Stimulated activated CD8-positive, alpha-beta memory T cell treated with anti-CD3 and anti-CD28 coated beads, Interleukin-15, amount 100 ng/mL, for 1 hour (primary cell): ENCODE results near the gene FN1.

Experiments
- DNase-seq: peaks from one replicate; pipeline ENCODE4 v3.0.0-alpha.2; 2020; ENCODE audit warnings: low read depth

The FN1 gene

DNA sequence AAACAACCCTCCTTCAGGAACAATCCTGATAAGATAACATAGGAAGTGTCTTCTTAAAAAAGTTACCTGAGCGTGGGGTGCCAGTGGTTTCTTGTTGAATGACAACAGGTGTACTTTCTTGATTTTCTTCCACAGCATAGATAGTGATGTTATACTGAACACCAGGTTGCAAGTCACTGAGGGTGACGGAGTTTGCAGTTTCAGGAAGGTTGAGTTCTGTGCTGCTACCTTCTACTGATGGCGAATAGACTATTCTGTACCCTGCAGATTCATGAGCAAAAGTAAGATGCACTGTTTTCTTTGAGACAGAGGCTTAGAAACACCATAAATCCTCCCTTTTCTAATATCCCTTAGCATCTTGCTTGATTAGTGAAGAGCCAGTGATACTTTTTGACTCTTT, 28.8 kb downstream of the FN1 start:
- DNase-seq: no peak

DNA sequence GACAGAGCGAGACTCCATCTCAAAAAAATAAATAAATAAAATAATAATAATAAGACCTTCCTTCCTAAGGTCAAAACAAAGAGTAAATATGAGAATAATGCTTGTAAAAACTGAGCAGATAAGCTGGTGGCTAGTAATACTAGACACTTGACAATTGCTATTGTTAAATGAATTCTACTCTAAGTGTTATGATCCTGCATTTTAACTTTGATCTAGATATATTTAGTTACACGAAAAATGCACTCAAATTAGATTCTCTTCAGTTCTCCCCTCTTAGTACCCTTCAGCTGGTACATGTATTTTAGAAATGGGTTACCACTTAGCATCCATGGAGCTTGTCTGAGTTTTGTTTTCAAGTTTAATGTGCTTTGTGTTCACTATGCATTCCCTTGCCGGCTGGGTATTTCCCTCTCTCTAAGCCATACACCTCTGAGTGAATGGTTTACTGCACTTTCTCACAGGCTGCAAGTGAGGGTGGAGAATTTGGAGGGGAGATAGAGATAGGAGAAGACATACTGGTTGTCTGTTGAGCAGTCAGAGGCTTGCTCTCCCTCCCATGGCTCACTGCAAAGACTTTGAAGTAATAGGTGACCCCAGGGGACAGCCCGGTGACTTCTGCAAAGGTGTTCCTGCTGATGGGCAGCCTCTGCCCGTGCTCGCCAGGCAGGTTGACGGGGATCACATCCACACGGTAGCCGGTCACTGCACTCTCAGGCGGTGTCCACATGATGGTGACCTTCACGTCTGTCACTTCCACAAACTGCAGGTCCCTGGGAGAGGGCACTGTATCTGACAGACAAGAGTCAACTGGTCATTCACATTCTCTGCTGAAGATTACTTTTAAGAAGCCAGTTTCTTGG, 29.9 kb downstream of the FN1 start:
- no peak for DNase-seq

GRCh38 chr2:215404348-215405012, 31.4 kb downstream of the FN1 start:
- no peak for DNase-seq

DNA sequence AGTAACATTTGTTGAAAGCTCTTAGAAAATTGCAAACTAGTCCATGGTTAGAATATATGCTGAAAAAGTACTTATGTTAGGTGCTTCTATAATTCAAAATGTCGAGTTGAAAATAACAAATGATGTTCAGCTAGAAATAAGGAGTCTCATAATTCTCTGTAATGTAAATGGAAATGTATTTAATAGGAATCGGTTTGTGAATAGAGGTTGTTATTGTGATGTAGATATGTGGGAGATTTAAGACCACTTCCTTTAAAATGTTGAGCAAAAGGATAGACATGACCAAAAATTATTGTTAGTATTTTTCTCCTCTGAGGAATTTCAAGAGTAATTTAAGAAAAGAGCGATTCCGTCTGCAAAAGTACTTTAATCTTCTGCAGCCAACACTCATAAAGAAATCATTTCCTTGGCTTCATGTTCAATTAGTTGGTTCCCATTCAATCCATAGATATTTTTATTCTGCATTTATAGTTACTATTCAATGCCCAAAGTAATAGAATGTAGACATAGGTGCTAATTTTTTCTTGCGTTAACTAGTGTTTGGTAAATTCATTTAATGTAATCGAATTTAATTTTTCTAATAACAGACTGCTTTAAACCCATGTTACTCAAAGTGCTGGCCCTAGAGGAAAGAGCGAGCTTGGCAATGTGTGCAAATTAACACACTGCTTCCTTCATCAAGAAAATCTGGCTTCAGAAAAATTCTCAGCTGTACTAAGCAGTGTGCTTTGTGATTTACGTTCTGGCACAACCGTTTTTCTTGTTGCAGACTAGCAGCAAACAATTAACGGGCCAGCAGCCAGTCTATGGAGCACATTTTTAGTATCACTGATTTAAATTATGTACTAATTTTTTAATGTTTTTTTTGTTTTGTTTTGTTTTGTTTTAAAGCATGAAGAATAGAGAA, 32.2 kb downstream of the FN1 start:
- no peak for DNase-seq

DNA sequence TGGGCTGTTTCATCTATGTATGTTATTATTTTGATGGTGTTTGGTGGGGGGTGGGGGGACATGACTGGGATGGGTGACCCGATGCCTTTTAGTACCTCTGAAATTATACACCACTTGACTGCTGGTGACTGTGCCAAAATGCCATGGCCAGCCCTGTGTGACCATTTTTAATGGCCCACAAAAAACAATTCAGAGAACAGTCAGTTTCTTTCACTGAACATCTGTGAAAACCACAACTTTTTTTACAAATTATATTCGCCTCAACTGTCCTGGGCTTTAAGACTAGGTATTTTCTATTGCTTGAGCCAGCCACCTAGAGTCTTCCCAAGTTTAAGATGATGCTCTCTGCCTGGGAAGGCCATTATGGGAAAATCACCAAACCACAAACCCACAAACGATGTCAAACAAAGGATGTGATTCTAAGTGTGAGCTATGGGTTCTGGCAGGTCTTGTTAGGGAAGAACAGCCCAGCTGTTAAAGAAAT, 33.9 kb downstream of the FN1 start:
- no peak for DNase-seq

GRCh38 chr2:215399067-215399716, 36.7 kb downstream of the FN1 start:
- DNase-seq: no peak

- DNase-seq: no peak
These were observed 38.1 kb downstream of the FN1 start for GRCh38 chr2:215397632-215398341.

- DNase-seq: no peak
These were observed 39.1 kb downstream of the FN1 start for GRCh38 chr2:215396595-215397313.

- no peak for DNase-seq
These were observed 40.0 kb downstream of the FN1 start for GRCh38 chr2:215395687-215396460.

GRCh38 chr2:215394102-215394805, 41.6 kb downstream of the FN1 start:
- DNase-seq: no peak

DNA sequence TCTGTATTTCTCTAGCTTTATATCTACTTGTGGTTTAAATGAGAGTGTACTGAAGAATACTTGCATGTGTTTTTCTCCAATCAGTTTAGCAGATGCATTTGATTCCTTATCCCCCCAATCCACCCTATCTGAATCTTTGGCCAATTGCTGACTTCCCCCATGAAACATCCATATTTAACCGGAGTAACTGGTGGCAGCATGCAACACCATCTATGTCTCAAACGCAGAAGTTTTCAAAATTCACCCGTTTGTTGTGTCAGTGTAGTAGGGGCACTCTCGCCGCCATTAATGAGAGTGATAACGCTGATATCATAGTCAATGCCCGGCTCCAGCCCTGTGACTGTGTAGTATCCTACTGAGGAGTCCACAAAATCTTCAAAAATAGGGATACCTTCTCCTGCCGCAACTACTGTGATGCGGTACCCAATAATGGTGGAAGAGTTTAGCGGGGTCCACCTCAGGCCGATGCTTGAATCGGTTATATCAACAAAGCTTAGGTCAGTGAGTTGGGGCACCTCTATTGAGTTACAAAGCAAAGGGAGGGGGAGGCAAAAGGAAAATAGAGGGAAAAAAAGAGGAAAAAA, 43.1 kb downstream of the FN1 start:
- DNase-seq: no peak

DNA sequence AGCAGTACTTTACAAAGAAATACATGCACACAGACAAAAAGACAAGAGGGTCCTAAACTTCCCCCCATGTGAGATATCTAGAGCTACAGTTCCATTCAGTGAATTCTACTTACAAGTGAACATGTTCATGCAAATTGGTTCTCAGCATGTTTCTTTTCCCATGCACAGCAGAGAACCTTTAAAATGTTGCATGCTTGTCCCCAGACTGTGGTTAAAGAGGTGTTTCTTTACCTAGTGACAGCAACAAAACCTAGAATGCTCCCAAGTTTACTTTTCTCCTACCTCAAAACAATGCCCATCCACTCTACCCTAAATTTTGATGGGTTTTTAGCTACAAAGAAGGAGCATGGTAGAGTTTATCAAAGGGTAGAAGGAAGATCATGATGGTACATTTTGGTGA, 43.7 kb downstream of the FN1 start:
- DNase-seq: no peak

GRCh38 chr2:215391531-215391930, 44.3 kb downstream of the FN1 start:
- DNase-seq: no peak

DNA sequence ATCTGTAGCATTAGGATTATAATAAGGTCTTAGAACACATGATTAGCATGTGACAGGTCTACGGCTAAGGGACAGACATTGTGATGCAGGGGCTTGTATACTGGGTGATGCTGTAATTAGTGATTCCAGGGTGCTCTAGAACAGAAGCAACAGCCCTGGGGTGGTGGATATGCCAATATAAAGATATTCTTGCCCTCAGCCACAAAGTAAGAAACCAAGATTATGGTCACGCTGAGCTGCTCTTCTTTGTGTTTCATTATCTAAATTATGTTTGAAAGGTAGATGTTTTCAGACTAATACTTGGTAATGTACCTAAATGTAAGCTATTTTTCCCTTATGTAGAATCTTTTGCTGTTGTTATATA, 45.3 kb downstream of the FN1 start:
- DNase-seq: no peak

DNA sequence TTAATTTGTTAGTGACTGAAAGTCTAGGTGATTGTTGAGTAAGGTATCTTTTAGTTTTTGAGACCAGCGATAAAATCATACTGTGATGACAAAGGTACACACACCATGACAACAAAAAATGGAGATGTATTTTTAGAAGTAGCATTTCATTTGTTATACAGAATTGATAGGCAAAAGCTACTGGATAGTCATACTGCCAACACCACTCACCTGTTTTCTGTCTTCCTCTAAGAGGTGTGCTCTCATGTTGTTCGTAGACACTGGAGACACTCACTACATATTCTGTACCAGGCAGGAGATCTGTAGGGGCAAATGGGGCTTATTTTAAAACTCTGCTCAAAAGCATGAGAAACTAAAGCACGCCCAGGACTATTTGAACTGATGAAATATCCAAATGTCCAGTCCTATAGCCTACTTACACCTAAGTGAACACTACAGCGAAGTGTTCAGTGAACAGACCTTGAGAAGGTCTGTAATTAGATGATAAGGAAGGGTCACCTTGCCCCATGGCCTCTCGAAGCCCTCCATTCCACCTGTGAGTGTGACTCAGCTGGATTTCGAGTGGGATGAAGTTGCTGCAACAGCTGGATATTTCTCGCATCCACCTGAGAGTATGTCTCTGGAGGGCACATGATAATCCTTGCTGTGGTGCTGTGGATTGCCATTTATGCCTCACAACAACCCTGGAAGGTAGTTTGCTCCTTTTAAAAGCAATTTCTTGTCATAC, 47.7 kb downstream of the FN1 start:
- DNase-seq: no peak

GRCh38 chr2:215386566-215386965, 49.3 kb downstream of the FN1 start:
- DNase-seq: no peak

- DNase-seq: no peak
These were observed 51.2 kb downstream of the FN1 start for GRCh38 chr2:215384710-215385109.

DNA sequence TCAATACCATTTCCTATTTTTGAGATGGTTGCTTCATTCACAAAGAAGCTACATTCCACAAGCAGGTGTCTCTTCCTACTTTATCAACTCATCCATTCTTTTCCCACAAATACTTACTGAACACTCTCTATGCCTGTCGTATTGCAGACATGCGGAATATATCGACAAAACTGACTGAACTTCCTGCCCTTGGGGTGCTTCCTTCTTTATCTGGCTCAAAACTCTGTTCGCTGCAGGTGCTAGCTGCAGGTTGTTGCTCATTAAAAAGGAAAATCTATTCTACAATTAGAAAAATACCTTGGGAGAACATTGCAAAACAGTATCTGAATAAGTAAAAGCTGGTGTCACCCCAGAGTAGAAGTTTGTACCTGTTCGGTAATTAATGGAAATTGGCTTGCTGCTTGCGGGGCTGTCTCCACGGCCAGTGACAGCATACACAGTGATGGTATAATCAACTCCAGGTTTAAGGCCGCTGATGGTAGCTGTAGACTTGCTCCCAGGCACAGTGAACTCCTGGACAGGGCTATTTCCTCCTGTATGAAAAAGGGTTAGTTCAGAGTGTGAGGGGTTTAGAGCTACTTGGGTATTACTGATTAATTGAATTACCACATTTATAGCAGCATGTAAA, 52.1 kb downstream of the FN1 start:
- DNase-seq: no peak
